Activated CD4-positive, alpha-beta T cell treated with anti-CD3 and anti-CD28 coated beads for 24 hours (primary cell): ENCODE measurements around the gene ANKRD40CL.
"Not testable (repeated sequence)": the region's sequence is repeated elsewhere in the genome, so short reads cannot be mapped to it uniquely, and the experiment has no call there.

Source experiments
- DNase-seq, 2 donors: peaks; one replicate each; pipeline ENCODE4 v3.0.0-alpha.2; 2020; ENCODE audit warnings: low read depth in 2 of 2

Gene ANKRD40CL

GRCh38 chr17:50767446-50767845 lies at the start of gene ANKRD40CL:
Gene ANKRD40CL (minus strand): TSS chr17:50767518. CDS start chr17:50766913, 605 bp downstream.
- DNase-seq = no peak

- no peak for DNase-seq
Observed at GRCh38 chr17:50816271-50816670, 49.0 kb upstream of the ANKRD40CL start.

GRCh38 chr17:50815400-50815799 lies 48.1 kb upstream of the ANKRD40CL start:
- DNase-seq = no peak

- no peak for DNase-seq
Observed at GRCh38 chr17:50813583-50813982, 46.3 kb upstream of the ANKRD40CL start.

- no peak for DNase-seq
Observed at GRCh38 chr17:50808888-50809287, 41.6 kb upstream of the ANKRD40CL start.

- DNase-seq = no peak
Observed at GRCh38 chr17:50808413-50808812, 41.1 kb upstream of the ANKRD40CL start.

GRCh38 chr17:50807675-50808074 lies 40.4 kb upstream of the ANKRD40CL start:
- no peak for DNase-seq

GRCh38 chr17:50807009-50807408 lies 39.7 kb upstream of the ANKRD40CL start:
- DNase-seq = no peak

- DNase-seq = no peak
Observed at GRCh38 chr17:50806141-50806643, 38.9 kb upstream of the ANKRD40CL start.

GRCh38 chr17:50805486-50805885 lies 38.2 kb upstream of the ANKRD40CL start:
- DNase-seq = no peak

- DNase-seq = not testable (repeated sequence)
Observed at GRCh38 chr17:50804749-50805475, 37.6 kb upstream of the ANKRD40CL start.

GRCh38 chr17:50803676-50804075 lies 36.4 kb upstream of the ANKRD40CL start:
- DNase-seq = no peak

GRCh38 chr17:50802609-50803571 lies 35.6 kb upstream of the ANKRD40CL start:
- DNase-seq = no peak

GRCh38 chr17:50800196-50800700 lies 32.9 kb upstream of the ANKRD40CL start:
- no peak for DNase-seq

GRCh38 chr17:50799582-50799981 lies 32.3 kb upstream of the ANKRD40CL start:
- no peak for DNase-seq

GRCh38 chr17:50798424-50799288 lies 31.3 kb upstream of the ANKRD40CL start:
- DNase-seq = no peak

- no peak for DNase-seq
Observed at GRCh38 chr17:50797135-50797810, 30.0 kb upstream of the ANKRD40CL start.

GRCh38 chr17:50794361-50794760 lies 27.0 kb upstream of the ANKRD40CL start:
- no peak for DNase-seq

GRCh38 chr17:50793007-50793406 lies 25.7 kb upstream of the ANKRD40CL start:
- no peak for DNase-seq

- no peak for DNase-seq
Observed at GRCh38 chr17:50792132-50792531, 24.8 kb upstream of the ANKRD40CL start.

- DNase-seq = no peak
Observed at GRCh38 chr17:50790618-50791017, 23.3 kb upstream of the ANKRD40CL start.
